IPS DF 19.7 (cell line): ENCODE results near the gene IL32.
A peak's percentile ranks its signal among the peaks of the same experiment; 100 is the strongest.

ENCODE experiments used
- DNase-seq: peaks from one replicate; pipeline ENCODE4 v3.0.0-alpha.2; 2013; ENCODE audit warnings: low read depth, low spot score

IL32 gene

GRCh38 chr16:3065069-3065741 lies at the start of gene IL32:
Gene IL32, plus strand, starts transcription at chr16:3065640. Its CDS starts 172 bp downstream, at chr16:3065812.
- DNase-seq, result no peak

GRCh38 chr16:3015865-3016521 lies 49.4 kb upstream of the IL32 start:
- DNase-seq, result no peak

- no peak for DNase-seq
These were observed 48.1 kb upstream of the IL32 start for GRCh38 chr16:3017344-3017743.

- DNase-seq, result peak; percentile 74
These were observed 47.5 kb upstream of the IL32 start, which contains the start of gene CLDN6 for GRCh38 chr16:3017794-3018506. Gene CLDN6, minus strand, starts transcription at chr16:3018183. Its CDS starts 2,162 bp downstream, at chr16:3016021.

GRCh38 chr16:3019594-3020246 lies 45.7 kb upstream of the IL32 start:
- no peak for DNase-seq

GRCh38 chr16:3020247-3020603 lies 45.2 kb upstream of the IL32 start, which contains the start of gene TNFRSF12A:
Gene TNFRSF12A, plus strand, starts transcription at chr16:3020368. Its CDS starts 30 bp downstream, at chr16:3020398.
- DNase-seq, result no peak

- no peak for DNase-seq
These were observed 44.6 kb upstream of the IL32 start for GRCh38 chr16:3020604-3021448.

- DNase-seq, result no peak
These were observed 43.8 kb upstream of the IL32 start for GRCh38 chr16:3021449-3022207.

GRCh38 chr16:3022208-3022683 lies 43.2 kb upstream of the IL32 start:
- DNase-seq, result no peak

- DNase-seq, result no peak
These were observed 42.6 kb upstream of the IL32 start for GRCh38 chr16:3022684-3023414.

GRCh38 chr16:3023415-3023668 lies 42.1 kb upstream of the IL32 start:
- no peak for DNase-seq

- DNase-seq, result no peak
These were observed 41.6 kb upstream of the IL32 start, which contains the start of the genes HCFC1R1 and THOC6 for GRCh38 chr16:3023669-3024478. Gene HCFC1R1, minus strand, starts transcription at chr16:3023942. Its CDS starts 1 bp downstream, at chr16:3023941. Gene THOC6, plus strand, starts transcription at chr16:3024035. Its CDS starts 292 bp downstream, at chr16:3024327.

GRCh38 chr16:3025032-3026002 lies 40.1 kb upstream of the IL32 start:
- DNase-seq, result no peak

- no peak for DNase-seq
These were observed 39.4 kb upstream of the IL32 start for GRCh38 chr16:3026003-3026378.

- DNase-seq, result no peak
These were observed 38.6 kb upstream of the IL32 start for GRCh38 chr16:3026609-3027488.

- no peak for DNase-seq
These were observed 38.0 kb upstream of the IL32 start for GRCh38 chr16:3027489-3027795.
